OCI-M2 (cell line): ENCODE measurements around the gene CAVIN3.

ENCODE experiments used
- DNase-seq: peaks from one replicate; lab custom pipeline; 2025; ENCODE audit not compliant: unreplicated experiment; lab: John Stamatoyannopoulos, UW

CAVIN3 gene

GRCh38 chr11:6271598-6271997 lies 48.7 kb downstream of the CAVIN3 start:
- no peak for DNase-seq

GRCh38 chr11:6270584-6271246 lies 49.6 kb downstream of the CAVIN3 start:
- no peak for DNase-seq

- DNase-seq, result no peak
These were observed 50.3 kb downstream of the CAVIN3 start for GRCh38 chr11:6269994-6270393.
